ENCODE measurements around the gene GSK3B.

GSK3B gene

GRCh38 chr3:120137548-120137947 lies 43.3 kb upstream of the GSK3B start (continued):
- TF ChIP-seq PATZ1 (CRISPR knock-in tag; IDR thresholded peaks at IDR 0.05; ENCODE audit: borderline replicate concordance): no peak

DNA sequence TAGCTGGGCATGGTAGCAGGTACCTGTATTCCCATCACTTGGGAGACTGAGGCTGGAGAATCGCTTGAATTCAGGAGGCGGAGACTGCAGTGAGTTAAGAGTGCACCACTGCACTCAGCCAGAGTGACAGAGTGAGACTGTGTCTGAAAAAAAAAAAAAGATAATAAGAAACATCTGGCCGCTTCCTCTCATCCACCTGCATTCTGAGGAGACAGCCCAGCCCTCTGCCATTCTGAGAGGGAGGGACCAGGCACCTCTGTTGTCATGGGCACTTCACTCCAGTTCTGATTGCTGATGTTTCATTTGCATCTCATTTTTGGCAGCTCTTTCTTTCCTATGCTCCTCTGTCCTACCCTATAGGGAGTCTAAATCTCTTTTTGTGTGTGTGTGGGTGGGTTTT lies 36.4 kb upstream of the GSK3B start:
- ATAC-seq: peak; percentile 35; the same call in 2 of the 3 replicates
- TF ChIP-seq, protein P1, sequence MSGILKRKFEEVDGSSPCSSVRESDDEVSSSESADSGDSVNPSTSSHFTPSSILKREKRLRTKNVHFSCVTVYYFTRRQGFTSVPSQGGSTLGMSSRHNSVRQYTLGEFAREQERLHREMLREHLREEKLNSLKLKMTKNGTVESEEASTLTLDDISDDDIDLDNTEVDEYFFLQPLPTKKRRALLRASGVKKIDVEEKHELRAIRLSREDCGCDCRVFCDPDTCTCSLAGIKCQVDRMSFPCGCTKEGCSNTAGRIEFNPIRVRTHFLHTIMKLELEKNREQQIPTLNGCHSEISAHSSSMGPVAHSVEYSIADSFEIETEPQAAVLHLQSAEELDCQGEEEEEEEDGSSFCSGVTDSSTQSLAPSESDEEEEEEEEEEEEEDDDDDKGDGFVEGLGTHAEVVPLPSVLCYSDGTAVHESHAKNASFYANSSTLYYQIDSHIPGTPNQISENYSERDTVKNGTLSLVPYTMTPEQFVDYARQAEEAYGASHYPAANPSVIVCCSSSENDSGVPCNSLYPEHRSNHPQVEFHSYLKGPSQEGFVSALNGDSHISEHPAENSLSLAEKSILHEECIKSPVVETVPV (CRISPR knock-in tag; IDR thresholded peaks at IDR 0.05): no peak
- TF ChIP-seq ESRRG (CRISPR knock-in tag; IDR thresholded peaks at IDR 0.05) (no peak), ZC3H10 (CRISPR knock-in tag; IDR thresholded peaks at IDR 0.05) (no peak), ZFP30 (CRISPR knock-in tag; IDR thresholded peaks at IDR 0.05) (no peak), PPARA (CRISPR knock-in tag; IDR thresholded peaks at IDR 0.05; ENCODE audit: borderline replicate concordance) (no peak), TOX (CRISPR knock-in tag; IDR thresholded peaks at IDR 0.05; ENCODE audit: borderline replicate concordance) (no peak), POU6F1 (CRISPR knock-in tag; IDR thresholded peaks at IDR 0.05; ENCODE audit: borderline replicate concordance, low read depth) (no peak), SNAI2 (CRISPR knock-in tag; IDR thresholded peaks at IDR 0.05) (no peak), ISL1 (CRISPR knock-in tag; IDR thresholded peaks at IDR 0.05) (no peak), GLIS3 (CRISPR knock-in tag; IDR thresholded peaks at IDR 0.05) (no peak), ZNF70 (CRISPR knock-in tag; IDR thresholded peaks at IDR 0.05) (no peak)
- TF ChIP-seq, protein P2, sequence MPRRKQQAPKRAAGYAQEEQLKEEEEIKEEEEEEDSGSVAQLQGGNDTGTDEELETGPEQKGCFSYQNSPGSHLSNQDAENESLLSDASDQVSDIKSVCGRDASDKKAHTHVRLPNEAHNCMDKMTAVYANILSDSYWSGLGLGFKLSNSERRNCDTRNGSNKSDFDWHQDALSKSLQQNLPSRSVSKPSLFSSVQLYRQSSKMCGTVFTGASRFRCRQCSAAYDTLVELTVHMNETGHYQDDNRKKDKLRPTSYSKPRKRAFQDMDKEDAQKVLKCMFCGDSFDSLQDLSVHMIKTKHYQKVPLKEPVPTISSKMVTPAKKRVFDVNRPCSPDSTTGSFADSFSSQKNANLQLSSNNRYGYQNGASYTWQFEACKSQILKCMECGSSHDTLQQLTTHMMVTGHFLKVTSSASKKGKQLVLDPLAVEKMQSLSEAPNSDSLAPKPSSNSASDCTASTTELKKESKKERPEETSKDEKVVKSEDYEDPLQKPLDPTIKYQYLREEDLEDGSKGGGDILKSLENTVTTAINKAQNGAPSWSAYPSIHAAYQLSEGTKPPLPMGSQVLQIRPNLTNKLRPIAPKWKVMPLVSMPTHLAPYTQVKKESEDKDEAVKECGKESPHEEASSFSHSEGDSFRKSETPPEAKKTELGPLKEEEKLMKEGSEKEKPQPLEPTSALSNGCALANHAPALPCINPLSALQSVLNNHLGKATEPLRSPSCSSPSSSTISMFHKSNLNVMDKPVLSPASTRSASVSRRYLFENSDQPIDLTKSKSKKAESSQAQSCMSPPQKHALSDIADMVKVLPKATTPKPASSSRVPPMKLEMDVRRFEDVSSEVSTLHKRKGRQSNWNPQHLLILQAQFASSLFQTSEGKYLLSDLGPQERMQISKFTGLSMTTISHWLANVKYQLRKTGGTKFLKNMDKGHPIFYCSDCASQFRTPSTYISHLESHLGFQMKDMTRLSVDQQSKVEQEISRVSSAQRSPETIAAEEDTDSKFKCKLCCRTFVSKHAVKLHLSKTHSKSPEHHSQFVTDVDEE (CRISPR knock-in tag; IDR thresholded peaks at IDR 0.05): no peak

DNA sequence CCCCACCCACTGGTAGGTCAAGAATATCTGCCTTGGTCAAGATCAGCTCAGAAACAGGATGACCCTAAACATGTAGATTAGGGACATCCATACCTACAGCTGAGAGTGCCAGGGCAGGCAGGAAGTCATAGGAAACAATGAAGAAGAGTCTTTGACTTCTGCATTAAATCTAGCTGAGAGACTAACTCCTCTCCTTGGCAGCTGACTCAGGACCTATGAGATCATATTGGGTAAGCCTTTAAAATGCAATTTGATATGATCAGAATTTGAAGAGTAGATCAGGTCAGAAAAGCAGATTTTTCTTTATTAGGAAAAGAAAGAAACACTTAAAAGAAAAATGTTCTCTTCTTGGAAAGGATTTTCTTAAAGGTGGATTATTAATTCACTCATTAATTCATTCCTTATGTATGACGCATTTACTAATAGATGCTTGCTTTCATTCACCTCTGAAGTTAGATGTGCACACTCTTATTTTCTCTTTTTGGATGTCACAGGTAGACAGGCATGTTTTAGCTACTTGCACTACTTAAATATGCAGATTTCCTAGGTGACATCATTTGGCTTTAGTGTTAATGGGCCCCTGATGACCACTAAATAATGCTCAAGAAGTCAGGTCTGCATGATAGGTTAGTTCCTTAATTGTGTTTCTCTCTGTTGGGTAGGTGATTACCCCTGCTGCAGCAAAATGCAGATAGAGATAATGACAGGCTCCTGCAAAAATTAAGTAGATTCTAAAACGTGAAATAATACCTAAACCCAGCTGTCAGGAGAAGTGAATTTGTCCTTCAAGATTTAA lies 35.7 kb upstream of the GSK3B start:
- TF ChIP-seq ZC3H10 (CRISPR knock-in tag; IDR thresholded peaks at IDR 0.05) (no peak), RARB (CRISPR knock-in tag; IDR thresholded peaks at IDR 0.05) (no peak), ZFP30 (CRISPR knock-in tag; IDR thresholded peaks at IDR 0.05) (no peak), PPARA (CRISPR knock-in tag; IDR thresholded peaks at IDR 0.05; ENCODE audit: borderline replicate concordance) (no peak), ZFP3 (CRISPR knock-in tag; IDR thresholded peaks at IDR 0.05) (no peak), ARNTL (CRISPR knock-in tag; IDR thresholded peaks at IDR 0.05; ENCODE audit: borderline replicate concordance, low read depth) (no peak), ZNF70 (CRISPR knock-in tag; IDR thresholded peaks at IDR 0.05) (no peak), PATZ1 (CRISPR knock-in tag; IDR thresholded peaks at IDR 0.05; ENCODE audit: borderline replicate concordance) (no peak), OSR1 (CRISPR knock-in tag; IDR thresholded peaks at IDR 0.05) (no peak)
- TF ChIP-seq, protein P3, sequence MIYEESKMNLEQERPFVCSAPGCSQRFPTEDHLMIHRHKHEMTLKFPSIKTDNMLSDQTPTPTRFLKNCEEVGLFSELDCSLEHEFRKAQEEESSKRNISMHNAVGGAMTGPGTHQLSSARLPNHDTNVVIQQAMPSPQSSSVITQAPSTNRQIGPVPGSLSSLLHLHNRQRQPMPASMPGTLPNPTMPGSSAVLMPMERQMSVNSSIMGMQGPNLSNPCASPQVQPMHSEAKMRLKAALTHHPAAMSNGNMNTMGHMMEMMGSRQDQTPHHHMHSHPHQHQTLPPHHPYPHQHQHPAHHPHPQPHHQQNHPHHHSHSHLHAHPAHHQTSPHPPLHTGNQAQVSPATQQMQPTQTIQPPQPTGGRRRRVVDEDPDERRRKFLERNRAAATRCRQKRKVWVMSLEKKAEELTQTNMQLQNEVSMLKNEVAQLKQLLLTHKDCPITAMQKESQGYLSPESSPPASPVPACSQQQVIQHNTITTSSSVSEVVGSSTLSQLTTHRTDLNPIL (CRISPR knock-in tag; IDR thresholded peaks at IDR 0.05; ENCODE audit: low read depth): no peak
- peak; percentile 80 for ATAC-seq
